ENCODE results near the gene CD226.
"Not testable (repeated sequence)": the region's sequence is repeated elsewhere in the genome, so short reads cannot be mapped to it uniquely, and the experiment has no call there.

CD226 gene

GRCh38 chr18:69941183-69941582, 6.5 kb downstream of the CD226 start:
- Histone ChIP-seq H3K4me1 (ENCODE audit: control insufficient read depth, low read length) (no peaks in the 10 kb centered on the region), H3F3A (ENCODE audit: control insufficient read depth, insufficient read depth) (no peaks in the 10 kb centered on the region), H3K79me2 (ENCODE audit: control insufficient read depth, low read length) (no peaks in the 10 kb centered on the region), H3K9me3 (ENCODE audit: control insufficient read depth, insufficient read depth, low read length) (no peaks in the 10 kb centered on the region), H4K20me1 (ENCODE audit: control insufficient read depth, insufficient read depth, low read depth, low read length) (no peaks in the 10 kb centered on the region), H3K27ac (ENCODE audit: low read depth, low read length) (no peak overlapping the region), H3K9me2 (replicated peaks; ENCODE audit: control insufficient read depth, low read length) (no peaks in the 10 kb centered on the region), H3K36me3 (ENCODE audit: control insufficient read depth, low read length) (no peaks in the 10 kb centered on the region), H3K4me3 (ENCODE audit: low read length) (no peak overlapping the region), H3K27me3 (ENCODE audit: control insufficient read depth, low read length) (no peaks in the 10 kb centered on the region), H3K4me2 (ENCODE audit: low read length) (no peak overlapping the region)
- TF ChIP-seq, protein P1, sequence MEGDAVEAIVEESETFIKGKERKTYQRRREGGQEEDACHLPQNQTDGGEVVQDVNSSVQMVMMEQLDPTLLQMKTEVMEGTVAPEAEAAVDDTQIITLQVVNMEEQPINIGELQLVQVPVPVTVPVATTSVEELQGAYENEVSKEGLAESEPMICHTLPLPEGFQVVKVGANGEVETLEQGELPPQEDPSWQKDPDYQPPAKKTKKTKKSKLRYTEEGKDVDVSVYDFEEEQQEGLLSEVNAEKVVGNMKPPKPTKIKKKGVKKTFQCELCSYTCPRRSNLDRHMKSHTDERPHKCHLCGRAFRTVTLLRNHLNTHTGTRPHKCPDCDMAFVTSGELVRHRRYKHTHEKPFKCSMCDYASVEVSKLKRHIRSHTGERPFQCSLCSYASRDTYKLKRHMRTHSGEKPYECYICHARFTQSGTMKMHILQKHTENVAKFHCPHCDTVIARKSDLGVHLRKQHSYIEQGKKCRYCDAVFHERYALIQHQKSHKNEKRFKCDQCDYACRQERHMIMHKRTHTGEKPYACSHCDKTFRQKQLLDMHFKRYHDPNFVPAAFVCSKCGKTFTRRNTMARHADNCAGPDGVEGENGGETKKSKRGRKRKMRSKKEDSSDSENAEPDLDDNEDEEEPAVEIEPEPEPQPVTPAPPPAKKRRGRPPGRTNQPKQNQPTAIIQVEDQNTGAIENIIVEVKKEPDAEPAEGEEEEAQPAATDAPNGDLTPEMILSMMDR (IDR thresholded peaks at IDR 0.05; ENCODE audit: low read depth, low read length, poor library complexity, severe bottlenecking): no peak
- no peak for TF ChIP-seq EZH2phosphoT487 (IDR thresholded peaks at IDR 0.05; ENCODE audit: borderline replicate concordance, low read length)

GRCh38 chr18:69939812-69940211, 7.9 kb downstream of the CD226 start:
- H3K4me2 ChIP-seq (ENCODE audit: low read length): not testable (repeated sequence)

GRCh38 chr18:69936191-69936558, 11.5 kb downstream of the CD226 start:
- Histone ChIP-seq H4K20me1 (ENCODE audit: control insufficient read depth, insufficient read depth, low read depth, low read length) (no peaks in the 10 kb centered on the region), H3K9me2 (replicated peaks; ENCODE audit: control insufficient read depth, low read length) (no peaks in the 10 kb centered on the region), H3K36me3 (ENCODE audit: control insufficient read depth, low read length) (no peaks in the 10 kb centered on the region), H3K4me2 (ENCODE audit: low read length) (no peak overlapping the region), H3K9me3 (ENCODE audit: control insufficient read depth, insufficient read depth, low read length) (no peaks in the 10 kb centered on the region), H3F3A (ENCODE audit: control insufficient read depth, insufficient read depth) (no peaks in the 10 kb centered on the region), H3K79me2 (ENCODE audit: control insufficient read depth, low read length) (no peaks in the 10 kb centered on the region), H3K4me3 (ENCODE audit: low read length) (no peak overlapping the region), H3K4me1 (ENCODE audit: control insufficient read depth, low read length) (no peaks in the 10 kb centered on the region), H3K27ac (ENCODE audit: low read depth, low read length) (no peak overlapping the region), H3K27me3 (ENCODE audit: control insufficient read depth, low read length) (no peaks in the 10 kb centered on the region)
- TF ChIP-seq, protein P1 (IDR thresholded peaks at IDR 0.05; ENCODE audit: low read depth, low read length, poor library complexity, severe bottlenecking): no peak
- TF ChIP-seq EZH2phosphoT487 (IDR thresholded peaks at IDR 0.05; ENCODE audit: borderline replicate concordance, low read length): no peak

More at GRCh38 chr18:69939812-69940211, 7.9 kb downstream of the CD226 start:
- H3K27ac ChIP-seq (ENCODE audit: low read depth, low read length); H3K9me2 ChIP-seq (replicated peaks; ENCODE audit: control insufficient read depth, low read length); H3K79me2 ChIP-seq (ENCODE audit: control insufficient read depth, low read length); H4K20me1 ChIP-seq (ENCODE audit: control insufficient read depth, insufficient read depth, low read depth, low read length); H3K27me3 ChIP-seq (ENCODE audit: control insufficient read depth, low read length); H3F3A ChIP-seq (ENCODE audit: control insufficient read depth, insufficient read depth); H3K4me3 ChIP-seq (ENCODE audit: low read length); H3K4me1 ChIP-seq (ENCODE audit: control insufficient read depth, low read length); H3K9me3 ChIP-seq (ENCODE audit: control insufficient read depth, insufficient read depth, low read length); H3K36me3 ChIP-seq (ENCODE audit: control insufficient read depth, low read length): not testable (repeated sequence)

DNA sequence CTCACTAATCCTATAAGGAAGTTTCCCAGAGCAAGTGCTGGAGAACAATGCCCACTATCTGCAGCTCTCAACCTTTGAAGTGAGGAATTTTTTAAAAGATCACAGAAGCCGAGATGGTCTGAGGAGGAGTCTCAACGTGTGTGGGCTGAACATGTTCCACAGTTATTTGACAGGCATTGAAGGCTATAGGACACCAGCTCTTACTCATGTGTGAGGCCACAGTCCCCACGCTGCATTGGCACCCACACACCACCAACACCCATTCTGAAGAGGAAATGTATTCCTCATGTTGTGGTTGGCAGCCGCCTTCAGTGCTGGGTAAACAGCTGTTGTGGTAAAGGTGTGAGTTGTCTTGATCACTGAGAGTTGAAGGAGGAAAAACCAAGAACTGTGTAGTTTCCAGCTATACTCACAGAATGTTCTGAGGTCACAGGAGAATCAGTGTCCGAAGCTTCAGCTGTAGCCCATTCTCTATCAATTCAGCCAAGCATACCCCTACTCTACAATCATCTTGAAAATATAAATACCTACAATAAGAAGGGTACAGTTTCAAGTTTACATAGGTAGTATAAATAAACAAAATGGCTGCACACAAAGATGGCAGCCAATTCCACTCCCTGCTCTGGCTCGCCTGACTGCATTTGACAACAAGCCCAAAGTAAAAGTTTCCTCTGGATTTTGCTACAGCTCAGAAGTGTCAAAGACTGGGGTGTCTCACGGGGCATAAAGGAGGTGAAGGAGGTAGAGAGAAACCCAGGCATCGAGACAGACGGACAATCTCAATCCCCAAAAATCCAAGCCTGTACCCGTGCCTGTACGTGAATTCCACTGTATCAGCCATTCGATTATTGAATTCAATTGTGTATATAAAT, 12.1 kb downstream of the CD226 start:
- no peaks in the 10 kb centered on the region for H3K36me3 ChIP-seq (ENCODE audit: control insufficient read depth, low read length)
- H3K4me1 ChIP-seq (ENCODE audit: control insufficient read depth, low read length): no peaks in the 10 kb centered on the region
- H4K20me1 ChIP-seq (ENCODE audit: control insufficient read depth, insufficient read depth, low read depth, low read length): no peaks in the 10 kb centered on the region
- no peaks in the 10 kb centered on the region for H3K9me2 ChIP-seq (replicated peaks; ENCODE audit: control insufficient read depth, low read length)
- H3K4me2 ChIP-seq (ENCODE audit: low read length): no peak overlapping the region
- no peaks in the 10 kb centered on the region for H3K79me2 ChIP-seq (ENCODE audit: control insufficient read depth, low read length)
- H3K27me3 ChIP-seq (ENCODE audit: control insufficient read depth, low read length): no peaks in the 10 kb centered on the region
- no peaks in the 10 kb centered on the region for H3K9me3 ChIP-seq (ENCODE audit: control insufficient read depth, insufficient read depth, low read length)
- no peak overlapping the region for H3K4me3 ChIP-seq (ENCODE audit: low read length)
- H3F3A ChIP-seq (ENCODE audit: control insufficient read depth, insufficient read depth): no peaks in the 10 kb centered on the region
- TF ChIP-seq, protein P1 (IDR thresholded peaks at IDR 0.05; ENCODE audit: low read depth, low read length, poor library complexity, severe bottlenecking): no peak
- no peak for TF ChIP-seq EZH2phosphoT487 (IDR thresholded peaks at IDR 0.05; ENCODE audit: borderline replicate concordance, low read length)
- H3K27ac ChIP-seq (ENCODE audit: low read depth, low read length): no peak overlapping the region
